ENCODE measurements around the gene C11orf68.

DNA sequence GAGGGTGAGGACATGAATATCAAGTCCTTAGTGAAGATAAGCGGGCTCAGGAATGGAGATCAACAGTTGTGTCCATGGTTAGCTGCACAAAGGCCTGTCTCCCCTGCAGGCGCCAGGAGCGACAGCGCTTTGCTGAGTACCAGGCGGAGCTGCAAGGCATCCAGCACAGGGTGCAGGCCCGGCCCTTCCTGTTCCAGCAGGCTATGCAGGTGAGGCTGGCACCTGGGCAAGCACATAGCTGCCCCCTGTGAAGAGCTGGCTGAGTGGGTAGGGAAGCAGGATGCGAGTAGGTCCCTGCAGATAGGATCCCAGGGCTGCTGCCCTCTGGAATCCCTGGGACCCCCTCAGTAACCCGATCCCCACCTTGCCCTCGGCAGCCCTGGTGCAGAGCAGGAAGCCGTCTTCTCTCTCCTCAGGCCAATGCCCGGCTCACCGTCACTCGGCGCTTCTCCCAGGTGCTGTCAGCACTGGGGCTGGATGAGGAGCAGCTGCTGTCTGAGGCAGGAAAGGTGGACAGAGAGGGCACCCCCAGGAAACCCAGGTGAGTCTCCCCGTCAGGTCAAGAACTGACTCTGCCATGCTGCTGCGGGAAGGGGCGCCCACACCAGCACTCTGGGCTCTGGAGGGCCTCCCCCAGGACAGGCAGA lies 40.0 kb upstream of the C11orf68 start:
- TF ChIP-seq POLR2A (IDR thresholded peaks at IDR 0.05), result no peak
- TF ChIP-seq, protein P1, sequence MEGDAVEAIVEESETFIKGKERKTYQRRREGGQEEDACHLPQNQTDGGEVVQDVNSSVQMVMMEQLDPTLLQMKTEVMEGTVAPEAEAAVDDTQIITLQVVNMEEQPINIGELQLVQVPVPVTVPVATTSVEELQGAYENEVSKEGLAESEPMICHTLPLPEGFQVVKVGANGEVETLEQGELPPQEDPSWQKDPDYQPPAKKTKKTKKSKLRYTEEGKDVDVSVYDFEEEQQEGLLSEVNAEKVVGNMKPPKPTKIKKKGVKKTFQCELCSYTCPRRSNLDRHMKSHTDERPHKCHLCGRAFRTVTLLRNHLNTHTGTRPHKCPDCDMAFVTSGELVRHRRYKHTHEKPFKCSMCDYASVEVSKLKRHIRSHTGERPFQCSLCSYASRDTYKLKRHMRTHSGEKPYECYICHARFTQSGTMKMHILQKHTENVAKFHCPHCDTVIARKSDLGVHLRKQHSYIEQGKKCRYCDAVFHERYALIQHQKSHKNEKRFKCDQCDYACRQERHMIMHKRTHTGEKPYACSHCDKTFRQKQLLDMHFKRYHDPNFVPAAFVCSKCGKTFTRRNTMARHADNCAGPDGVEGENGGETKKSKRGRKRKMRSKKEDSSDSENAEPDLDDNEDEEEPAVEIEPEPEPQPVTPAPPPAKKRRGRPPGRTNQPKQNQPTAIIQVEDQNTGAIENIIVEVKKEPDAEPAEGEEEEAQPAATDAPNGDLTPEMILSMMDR (IDR thresholded peaks at IDR 0.05), result no peak

Data from uterus (tissue), 2 donors.